ENCODE results near the gene EPHA10. TPM values are rescaled to one million over a fixed set of nuclear protein-coding genes. Genes with fewer than 3 reads are reported as not detected.

The EPHA10 gene
- polyA plus RNA-seq, 1 donor from 2014 or later = 39.4 TPM

- Histone ChIP-seq H3K36me3 (ENCODE audit: insufficient read depth, low read length) (no peaks in the 10 kb centered on the region), H3K9ac (ENCODE audit: low read length) (no peak overlapping the region)
- TF ChIP-seq POLR2AphosphoS5 (IDR thresholded peaks at IDR 0.05) (no peak), CTCF (IDR thresholded peaks at IDR 0.05; ENCODE audit: poor library complexity, severe bottlenecking) (no peak), TAF1 (IDR thresholded peaks at IDR 0.05; ENCODE audit: low read depth) (no peak), MXI1 (conservative IDR thresholded peaks at IDR 0.05; ENCODE audit: poor library complexity, severe bottlenecking) (no peak), EZH2 (IDR thresholded peaks at IDR 0.05; ENCODE audit: borderline replicate concordance, insufficient read depth, low read length, poor library complexity, severe bottlenecking) (no peak), EP300 (conservative IDR thresholded peaks at IDR 0.05; ENCODE audit: poor library complexity, severe bottlenecking) (no peak), REST (IDR thresholded peaks at IDR 0.05; ENCODE audit: borderline replicate concordance) (no peak), RAD21 (conservative IDR thresholded peaks at IDR 0.05) (no peak), SMC3 (conservative IDR thresholded peaks at IDR 0.05; ENCODE audit: poor library complexity) (no peak)
Observed at GRCh38 chr1:37723072-37723389, 41.9 kb downstream of the EPHA10 start.

GRCh38 chr1:37722181-37723071 is 42.5 kb downstream of the EPHA10 start:
- H3K27ac ChIP-seq (ENCODE audit: low read length) = no peak overlapping the region
- H3K4me2 ChIP-seq (ENCODE audit: low read length) = no peak overlapping the region
- H3K79me2 ChIP-seq (replicated peaks; ENCODE audit: insufficient read depth, low read length) = no peaks in the 10 kb centered on the region
- TF ChIP-seq POLR2AphosphoS5 (IDR thresholded peaks at IDR 0.05) (no peak), REST (IDR thresholded peaks at IDR 0.05; ENCODE audit: borderline replicate concordance) (no peak), RAD21 (conservative IDR thresholded peaks at IDR 0.05) (no peak), EZH2 (IDR thresholded peaks at IDR 0.05; ENCODE audit: borderline replicate concordance, insufficient read depth, low read length, poor library complexity, severe bottlenecking) (no peak), EP300 (conservative IDR thresholded peaks at IDR 0.05; ENCODE audit: poor library complexity, severe bottlenecking) (no peak), CTCF (IDR thresholded peaks at IDR 0.05; ENCODE audit: poor library complexity, severe bottlenecking) (no peak), TAF1 (IDR thresholded peaks at IDR 0.05; ENCODE audit: low read depth) (no peak), SMC3 (conservative IDR thresholded peaks at IDR 0.05; ENCODE audit: poor library complexity) (no peak), MXI1 (conservative IDR thresholded peaks at IDR 0.05; ENCODE audit: poor library complexity, severe bottlenecking) (no peak)
- no peaks in the 10 kb centered on the region for H4K20me1 ChIP-seq (ENCODE audit: insufficient read depth)
- no peak overlapping the region for H3K9ac ChIP-seq (ENCODE audit: low read length)
- H2AFZ ChIP-seq (ENCODE audit: low read depth, low read length) = no peak overlapping the region
- no peak overlapping the region for H3K4me3 ChIP-seq (ENCODE audit: low read length)
- H3K27me3 ChIP-seq (ENCODE audit: insufficient read depth, low read depth, low read length) = no peaks in the 10 kb centered on the region
- no peaks in the 10 kb centered on the region for H3K36me3 ChIP-seq (ENCODE audit: insufficient read depth, low read length)
- no peaks in the 10 kb centered on the region for H3F3A ChIP-seq (ENCODE audit: insufficient read depth, low read length, poor library complexity, severe bottlenecking)
- H3K9me2 ChIP-seq (ENCODE audit: insufficient read depth, low read length) = no peaks in the 10 kb centered on the region
- no peaks in the 10 kb centered on the region for H3K9me3 ChIP-seq (ENCODE audit: low read length)

More at GRCh38 chr1:37723072-37723389, 41.9 kb downstream of the EPHA10 start:
- no peaks in the 10 kb centered on the region for H3K27me3 ChIP-seq (ENCODE audit: insufficient read depth, low read depth, low read length)
- H3K9me2 ChIP-seq (ENCODE audit: insufficient read depth, low read length) = no peaks in the 10 kb centered on the region
- no peaks in the 10 kb centered on the region for H4K20me1 ChIP-seq (ENCODE audit: insufficient read depth)
- no peak overlapping the region for H2AFZ ChIP-seq (ENCODE audit: low read depth, low read length)
- no peaks in the 10 kb centered on the region for H3K79me2 ChIP-seq (replicated peaks; ENCODE audit: insufficient read depth, low read length)
- no peaks in the 10 kb centered on the region for H3F3A ChIP-seq (ENCODE audit: insufficient read depth, low read length, poor library complexity, severe bottlenecking)
- H3K27ac ChIP-seq (ENCODE audit: low read length) = no peak overlapping the region
- H3K9me3 ChIP-seq (ENCODE audit: low read length) = no peaks in the 10 kb centered on the region
- no peak overlapping the region for H3K4me2 ChIP-seq (ENCODE audit: low read length)
- no peak overlapping the region for H3K4me3 ChIP-seq (ENCODE audit: low read length)
